Measurements from ENCODE around the gene NTNG1. TPM values are rescaled to one million over a fixed set of nuclear protein-coding genes. Genes with fewer than 3 reads are reported as not detected.
A peak's percentile ranks its signal among the peaks of the same experiment; 100 is the strongest.

The NTNG1 gene
- total RNA-seq, 6 donors from 2014 or later = 1.5 to 11.5 (median 6.8) TPM

- no peaks in the 10 kb centered on the region for H3K4me1 ChIP-seq
- H3K36me3 ChIP-seq = no peaks in the 10 kb centered on the region
- DNase-seq (no peak), ATAC-seq (ENCODE audit: low FRiP score in 2 of 2) (no peak)
- no peak overlapping the region for H3K27ac ChIP-seq
- H3K9me3 ChIP-seq = no peaks in the 10 kb centered on the region
- no peak for TF ChIP-seq POLR2A (IDR thresholded peaks at IDR 0.05)
- TF ChIP-seq CTCF (IDR thresholded peaks at IDR 0.05) = no peak
- no peak overlapping the region for H3K4me3 ChIP-seq
- H3K27me3 ChIP-seq = no peaks in the 10 kb centered on the region
- 83 to 85% methylated on average over 2 of the region's 2 CpGs for WGBS, 2 donors
These were observed 273.1 kb downstream of the NTNG1 start for GRCh38 chr1:107413951-107414350.

- 36 to 52% methylated on average over 3 of the region's 3 CpGs for WGBS, 2 donors
- TF ChIP-seq POLR2AphosphoS5 (IDR thresholded peaks at IDR 0.05) = no peak
- no peak for TF ChIP-seq POLR2A (IDR thresholded peaks at IDR 0.05)
- no peak for TF ChIP-seq EP300 (IDR thresholded peaks at IDR 0.05)
- no peak for TF ChIP-seq CTCF (IDR thresholded peaks at IDR 0.05)
- H3K27ac ChIP-seq = no peak overlapping the region
- DNase-seq (no peak), ATAC-seq (ENCODE audit: low FRiP score in 2 of 2) (no peak)
- H3K36me3 ChIP-seq = no peaks in the 10 kb centered on the region
- no peak overlapping the region for H3K4me3 ChIP-seq
- no peaks in the 10 kb centered on the region for H3K4me1 ChIP-seq
- no peaks in the 10 kb centered on the region for H3K27me3 ChIP-seq
- H3K9me3 ChIP-seq = no peaks in the 10 kb centered on the region
These were observed 273.7 kb downstream of the NTNG1 start for GRCh38 chr1:107414550-107414949.

GRCh38 chr1:107415241-107415640, 274.4 kb downstream of the NTNG1 start:
- WGBS, 2 donors = 81 to 94% methylated on average over 4 of the region's 4 CpGs
- H3K9me3 ChIP-seq = no peaks in the 10 kb centered on the region
- ATAC-seq (ENCODE audit: low FRiP score in 2 of 2) (no peak), DNase-seq (no peak)
- H3K27ac ChIP-seq = no peak overlapping the region
- H3K36me3 ChIP-seq = no peaks in the 10 kb centered on the region
- H3K27me3 ChIP-seq = no peaks in the 10 kb centered on the region
- H3K4me3 ChIP-seq = no peak overlapping the region
- no peaks in the 10 kb centered on the region for H3K4me1 ChIP-seq
- TF ChIP-seq POLR2A (IDR thresholded peaks at IDR 0.05) (no peak), POLR2AphosphoS5 (IDR thresholded peaks at IDR 0.05) (no peak), EP300 (IDR thresholded peaks at IDR 0.05) (no peak), CTCF (IDR thresholded peaks at IDR 0.05) (no peak)

GRCh38 chr1:107419003-107419402, 278.2 kb downstream of the NTNG1 start:
- TF ChIP-seq POLR2A (IDR thresholded peaks at IDR 0.05) = no peak
- TF ChIP-seq CTCF (IDR thresholded peaks at IDR 0.05) = no peak
- Histone ChIP-seq H3K36me3 (no peaks in the 10 kb centered on the region), H3K27ac (peak overlapping the region in 1 of 4 donors; percentile 72), H3K4me3 (no peak overlapping the region), H3K4me1 (no peaks in the 10 kb centered on the region), H3K9me3 (no peaks in the 10 kb centered on the region), H3K27me3 (no peaks in the 10 kb centered on the region)
- 77 to 78% methylated on average over 2 of the region's 2 CpGs for WGBS, 2 donors
- no peak for DNase-seq
- ATAC-seq (ENCODE audit: low FRiP score in 2 of 2) = no peak

- Histone ChIP-seq H3K36me3 (no peaks in the 10 kb centered on the region), H3K27me3 (no peaks in the 10 kb centered on the region), H3K4me3 (no peak overlapping the region), H3K4me1 (no peaks in the 10 kb centered on the region), H3K9me3 (no peaks in the 10 kb centered on the region), H3K27ac (no peak overlapping the region)
- no peak for TF ChIP-seq POLR2AphosphoS5 (IDR thresholded peaks at IDR 0.05)
- TF ChIP-seq POLR2A (IDR thresholded peaks at IDR 0.05) = no peak
- no peak for TF ChIP-seq EP300 (IDR thresholded peaks at IDR 0.05)
- TF ChIP-seq CTCF (IDR thresholded peaks at IDR 0.05) = no peak
- 64 to 82% methylated on average over 1 of the region's 1 CpG for WGBS, 2 donors
- ATAC-seq (ENCODE audit: low FRiP score in 2 of 2) (no peak), DNase-seq (no peak)
These were observed 282.1 kb downstream of the NTNG1 start for GRCh38 chr1:107422901-107423300.
